Esophagus muscularis mucosa (tissue), 4 donors: ENCODE results near the gene HERC6. TPM values are rescaled to one million over a fixed set of nuclear protein-coding genes. Genes with fewer than 3 reads are reported as not detected.
"Not testable (repeated sequence)": the region's sequence is repeated elsewhere in the genome, so short reads cannot be mapped to it uniquely, and the experiment has no call there.

ENCODE experiments used
- DNase-seq: peaks from one replicate; pipeline ENCODE4 v3.0.0-alpha.2; 2017; ENCODE audit errors: extremely low spot score
- H3K27ac ChIP-seq, 4 donors: fragments of 200-600 bp; sonication (generic); replicated peaks in 1 of 4; 1 replicate in 3 of 4; 2 replicates in 1 of 4; pipeline ENCODE4 v1.5.1; 2016 to 2019; ENCODE audit warnings: mild to moderate bottlenecking in 1 of 4
- H3K27me3 ChIP-seq, 4 donors: fragments of 200-600 bp; sonication (generic); one replicate each; pipeline versions ENCODE4 v1.5.1 to v1.6.0; 2016 to 2019
- H3K36me3 ChIP-seq, 4 donors: fragments of 200-600 bp; sonication (generic); one replicate each; pipeline ENCODE4 v1.5.1; 2016 to 2019
- H3K4me1 ChIP-seq, 4 donors: fragments of 200-600 bp; sonication (generic); one replicate each; pipeline ENCODE4 v1.5.1; 2016 to 2019
- H3K4me3 ChIP-seq, 4 donors: fragments of 200-600 bp; sonication (generic); 1 replicate in 2 of 4; 2 replicates in 2 of 4; pipeline ENCODE4 v1.5.1; 2016 to 2019; ENCODE audit warnings: mild to moderate bottlenecking in 4 of 4, moderate library complexity in 1 of 4
- H3K9me3 ChIP-seq, 4 donors: fragments of 200-600 bp; sonication (generic); 1 replicate in 3 of 4; 2 replicates in 1 of 4; pipeline ENCODE4 v1.5.1; 2016 to 2019
- EP300 ChIP-seq: sonication (generic); formaldehyde crosslinking; IDR thresholded peaks from one replicate; pipeline ENCODE4 v1.6.1; 2017; ENCODE audit warnings: antibody characterized with exemption
- POLR2A ChIP-seq: fragments of 450-650 bp; IDR thresholded peaks from one replicate; pipeline ENCODE4 v1.6.1; 2017; ENCODE audit warnings: antibody characterized with exemption, moderate library complexity, mild to moderate bottlenecking, low read depth
- POLR2AphosphoS5 ChIP-seq, 2 donors: sonication (generic); formaldehyde crosslinking; IDR thresholded peaks; one replicate each; pipeline ENCODE4 v1.6.1; 2017; ENCODE audit warnings: antibody characterized with exemption in 2 of 2
- WGBS: methylation state at CpG from one replicate; pipeline ENCODE4 v1.1.5; 2018; 5-methylcytosine and 5-hydroxymethylcytosine counted together
- intact Hi-C: fragments of 100-400 bp; cut with DNase I; formaldehyde crosslinking; loops from one replicate; pipeline ENCODE4 v1.15.1; 2023
- total RNA-seq, 4 donors: library from RNA; depleted of rRNA; stranded (reverse); fragments of >200 nt; gene quantifications; one replicate each; pipeline versions ENCODE4 v1.1.0 to v1.2.1, GENCODE V29; 2016
- TF ChIP-seq, protein P1 (sequence below), 3 experiments: fragments of 200-600 bp in 2 of 3; fragments of 450-650 bp in 1 of 3; sonication (generic) in 2 of 3; IDR thresholded peaks; one replicate each; pipeline ENCODE4 v1.5.1; 2017 to 2019; ENCODE audit warnings: antibody characterized with exemption in 3 of 3, mild to moderate bottlenecking in 2 of 3, moderate library complexity in 1 of 3

HERC6 gene
- total RNA-seq, 4 donors from 2014 or later: 3.8 to 5.2 (median 4.9) TPM

DNA sequence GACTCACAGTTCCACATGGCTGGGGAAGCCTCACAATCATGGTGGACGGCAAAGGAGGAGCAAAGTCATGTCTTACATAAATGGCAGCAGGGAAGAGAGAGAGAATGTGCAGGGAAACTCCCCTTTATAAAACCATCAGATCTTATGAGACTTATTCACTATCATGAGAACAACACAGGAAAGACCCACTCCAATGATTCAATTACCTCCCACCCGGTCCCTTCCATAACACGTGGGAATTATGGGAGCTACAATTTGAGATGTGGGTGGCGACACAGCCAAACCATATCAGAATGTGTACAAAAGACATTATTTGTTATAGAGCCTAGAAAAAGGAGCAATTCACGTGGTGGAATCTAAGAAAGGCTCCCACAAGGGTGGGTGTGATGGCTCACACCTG is 10.8 kb upstream of the HERC6 start:
- no peaks in the 10 kb centered on the region for H3K9me3 ChIP-seq
- no peak for DNase-seq
- H3K27me3 ChIP-seq: no peaks in the 10 kb centered on the region
- no peaks in the 10 kb centered on the region for H3K36me3 ChIP-seq
- no peak for TF ChIP-seq POLR2A
- TF ChIP-seq, protein P1, sequence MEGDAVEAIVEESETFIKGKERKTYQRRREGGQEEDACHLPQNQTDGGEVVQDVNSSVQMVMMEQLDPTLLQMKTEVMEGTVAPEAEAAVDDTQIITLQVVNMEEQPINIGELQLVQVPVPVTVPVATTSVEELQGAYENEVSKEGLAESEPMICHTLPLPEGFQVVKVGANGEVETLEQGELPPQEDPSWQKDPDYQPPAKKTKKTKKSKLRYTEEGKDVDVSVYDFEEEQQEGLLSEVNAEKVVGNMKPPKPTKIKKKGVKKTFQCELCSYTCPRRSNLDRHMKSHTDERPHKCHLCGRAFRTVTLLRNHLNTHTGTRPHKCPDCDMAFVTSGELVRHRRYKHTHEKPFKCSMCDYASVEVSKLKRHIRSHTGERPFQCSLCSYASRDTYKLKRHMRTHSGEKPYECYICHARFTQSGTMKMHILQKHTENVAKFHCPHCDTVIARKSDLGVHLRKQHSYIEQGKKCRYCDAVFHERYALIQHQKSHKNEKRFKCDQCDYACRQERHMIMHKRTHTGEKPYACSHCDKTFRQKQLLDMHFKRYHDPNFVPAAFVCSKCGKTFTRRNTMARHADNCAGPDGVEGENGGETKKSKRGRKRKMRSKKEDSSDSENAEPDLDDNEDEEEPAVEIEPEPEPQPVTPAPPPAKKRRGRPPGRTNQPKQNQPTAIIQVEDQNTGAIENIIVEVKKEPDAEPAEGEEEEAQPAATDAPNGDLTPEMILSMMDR (IDR thresholded peaks at IDR 0.05): no peak
- TF ChIP-seq POLR2AphosphoS5 (IDR thresholded peaks at IDR 0.05): no peak
- TF ChIP-seq EP300: no peak
- WGBS: 93% methylated on average over 5 of the region's 5 CpGs
- no peak overlapping the region for H3K27ac ChIP-seq
- no peak overlapping the region for H3K4me3 ChIP-seq
- H3K4me1 ChIP-seq: no peaks in the 10 kb centered on the region
- intact Hi-C loops: loop anchor here (5.0 kb wide), 1 partner anchor 149 kb away; no protein-coding TSS in a partner anchor

- WGBS: 81% methylated on average over 7 of the region's 7 CpGs
- H3K4me3 ChIP-seq, H3K27ac ChIP-seq, H3K36me3 ChIP-seq, H3K27me3 ChIP-seq, H3K4me1 ChIP-seq, H3K9me3 ChIP-seq: not testable (repeated sequence)
- intact Hi-C loops: loop anchor here (5.0 kb wide), 1 partner anchor 148 kb away; no protein-coding TSS in a partner anchor
- DNase-seq: peak; percentile 55
- TF ChIP-seq, protein P1 (IDR thresholded peaks at IDR 0.05): peak; percentile 34 to 68 (median 48)
Observed at GRCh38 chr4:88369180-88369812, 9.4 kb upstream of the HERC6 start.

DNA sequence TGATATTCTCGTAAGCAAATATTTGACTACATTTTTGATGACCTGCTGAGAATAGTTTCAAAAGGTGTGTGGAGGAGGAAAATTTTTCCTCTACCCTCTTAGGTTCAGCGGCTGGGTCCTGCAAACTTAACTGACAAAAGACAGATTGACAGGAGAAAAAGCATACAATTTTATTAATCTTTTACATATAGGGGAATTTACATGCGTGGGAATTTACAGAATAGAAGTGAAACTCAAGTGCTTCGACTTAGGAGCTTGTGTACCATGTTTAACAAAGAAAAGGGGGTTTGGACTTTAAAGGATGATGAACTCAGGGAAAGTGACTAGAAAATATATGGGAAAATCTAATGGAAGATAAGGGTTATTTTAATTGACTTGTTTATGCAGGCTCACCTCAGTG is 2.5 kb downstream of the HERC6 start:
- intact Hi-C loops: loop anchor here (5.0 kb wide), 1 partner anchor 99 kb away; the partner anchor contains the start of gene PPM1K
- no peak overlapping the region for H3K27ac ChIP-seq
- WGBS: 87% methylated on average over 4 of the region's 4 CpGs

GRCh38 chr4:88382621-88383020 is 4.0 kb downstream of the HERC6 start:
- H3K4me3 ChIP-seq: no peak overlapping the region
- intact Hi-C loops: loop anchor here (5.0 kb wide), 1 partner anchor 100 kb away; the partner anchor contains the start of gene PPM1K
- peaks cover 0 to 10% (median 5%) of the 10 kb centered on the region in 4 donors for H3K4me1 ChIP-seq
- 32% methylated on average over 1 of the region's 1 CpG for WGBS
- DNase-seq: no peak
- H3K9me3 ChIP-seq: no peaks in the 10 kb centered on the region
- H3K27ac ChIP-seq: no peak overlapping the region
- no peaks in the 10 kb centered on the region for H3K27me3 ChIP-seq
- H3K36me3 ChIP-seq: peaks cover 0 to 14% (median 0%) of the 10 kb centered on the region in 4 donors
- TF ChIP-seq, protein P1 (IDR thresholded peaks at IDR 0.05): no peak
- TF ChIP-seq POLR2AphosphoS5 (IDR thresholded peaks at IDR 0.05): no peak
- TF ChIP-seq POLR2A: no peak
- no peak for TF ChIP-seq EP300

More for the DNA sequence above, 2.5 kb downstream of the HERC6 start:
- no peak for DNase-seq
- TF ChIP-seq POLR2AphosphoS5 (IDR thresholded peaks at IDR 0.05): no peak
- Histone ChIP-seq H3K4me1 (peaks cover 0 to 10% (median 5%) of the 10 kb centered on the region in 4 donors), H3K36me3 (peaks cover 0 to 3% (median 0%) of the 10 kb centered on the region in 4 donors), H3K27me3 (no peaks in the 10 kb centered on the region), H3K4me3 (no peak overlapping the region), H3K9me3 (no peaks in the 10 kb centered on the region)

DNA sequence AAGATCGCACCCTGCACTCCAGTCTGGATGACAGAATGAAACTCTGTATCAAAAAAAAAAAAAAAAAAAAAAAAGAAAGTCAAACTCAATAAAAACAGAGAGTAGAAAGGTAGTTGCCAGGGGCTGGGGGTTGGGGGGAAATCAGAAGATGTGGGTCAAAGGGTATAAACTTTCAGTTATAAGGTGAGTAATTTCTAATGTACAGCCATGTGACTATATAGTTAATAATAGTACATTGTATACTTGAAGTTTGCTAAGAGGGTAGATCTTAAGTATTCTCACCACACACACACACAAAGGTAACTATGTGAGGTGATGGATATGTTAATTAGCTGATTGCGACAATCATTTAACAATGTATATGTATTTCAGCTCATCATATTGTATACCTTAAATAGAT is 11.5 kb downstream of the HERC6 start:
- intact Hi-C loops: no loop called here
- Histone ChIP-seq H3K4me1 (no peaks in the 10 kb centered on the region), H3K4me3 (no peak overlapping the region), H3K36me3 (peaks cover 0 to 59% (median 17%) of the 10 kb centered on the region in 4 donors), H3K27me3 (no peaks in the 10 kb centered on the region), H3K9me3 (no peaks in the 10 kb centered on the region), H3K27ac (no peak overlapping the region)
- no peak for TF ChIP-seq POLR2A
- no peak for TF ChIP-seq EP300
- TF ChIP-seq POLR2AphosphoS5 (IDR thresholded peaks at IDR 0.05): no peak
- TF ChIP-seq, protein P1 (IDR thresholded peaks at IDR 0.05): no peak
- 100% methylated on average over 2 of the region's 2 CpGs for WGBS
- DNase-seq: no peak
